H9 (cell line): ENCODE data around the gene GALNT10. TPM values are rescaled to one million over a fixed set of nuclear protein-coding genes. Genes with fewer than 3 reads are reported as not detected.

Experiments used
- DNase-seq: peaks from one replicate; pipeline ENCODE4 v3.0.0-alpha.2; 2017
- H2AFZ ChIP-seq: one replicate; pipeline ENCODE4 v1.6.1; 2013; ENCODE audit warnings: mild to moderate bottlenecking, low read length, control low read depth, moderate library complexity
- H2AK5ac ChIP-seq: 2 replicates; pipeline ENCODE4 v1.6.1; 2013; ENCODE audit warnings: low read length, control low read depth, mixed read lengths; ENCODE audit not compliant: insufficient read length
- H2BK120ac ChIP-seq: one replicate; pipeline ENCODE4 v1.6.1; 2013; ENCODE audit warnings: low read depth, mild to moderate bottlenecking, low read length, control low read depth, inconsistent platforms; ENCODE audit not compliant: poor library complexity, severe bottlenecking
- H2BK12ac ChIP-seq: 2 replicates; pipeline ENCODE4 v1.6.1; 2013; ENCODE audit warnings: low read length, control low read depth, mixed read lengths, low read depth; ENCODE audit not compliant: insufficient read length
- H2BK15ac ChIP-seq: 2 replicates; pipeline ENCODE4 v1.6.1; 2013; ENCODE audit warnings: low read depth, low read length, control low read depth
- H2BK20ac ChIP-seq: one replicate; pipeline ENCODE4 v1.6.1; 2013; ENCODE audit warnings: low read depth, mild to moderate bottlenecking, low read length, control low read depth, inconsistent platforms; ENCODE audit not compliant: poor library complexity, severe bottlenecking
- H2BK5ac ChIP-seq: 2 replicates; pipeline ENCODE4 v1.6.1; 2013; ENCODE audit warnings: low read length, control low read depth, mixed read lengths; ENCODE audit not compliant: insufficient read length
- H3K14ac ChIP-seq: 2 replicates; pipeline ENCODE4 v1.6.1; 2013; ENCODE audit warnings: low read length, control low read depth; ENCODE audit not compliant: insufficient read depth
- H3K18ac ChIP-seq: 2 replicates; pipeline ENCODE4 v1.6.1; 2013; ENCODE audit warnings: low read depth, mild to moderate bottlenecking, mixed read lengths, low read length, control low read depth; ENCODE audit not compliant: insufficient read length
- H3K23ac ChIP-seq: 2 replicates; pipeline ENCODE4 v1.6.1; 2013; ENCODE audit warnings: low read length, control low read depth, mixed read lengths, low read depth; ENCODE audit not compliant: insufficient read length
- H3K23me2 ChIP-seq: 2 replicates; pipeline ENCODE4 v1.6.1; 2013; ENCODE audit warnings: low read depth, mild to moderate bottlenecking, mixed read lengths, low read length, control low read depth; ENCODE audit not compliant: insufficient read length, poor library complexity, severe bottlenecking
- H3K27ac ChIP-seq: 2 replicates; pipeline ENCODE4 v1.5.1; 2013; ENCODE audit warnings: low read length, control low read depth, mixed read lengths, low read depth; ENCODE audit not compliant: insufficient read length
- H3K27me3 ChIP-seq: 2 replicates; pipeline ENCODE4 v1.6.1; 2013; ENCODE audit warnings: low read length, control low read depth, inconsistent platforms; ENCODE audit not compliant: insufficient read depth
- H3K4ac ChIP-seq: 2 replicates; pipeline ENCODE4 v1.6.1; 2013; ENCODE audit warnings: low read depth, mild to moderate bottlenecking, control low read depth, inconsistent platforms, low read length, moderate library complexity
- H3K4me1 ChIP-seq: 2 replicates; pipeline ENCODE4 v1.6.1; 2013; ENCODE audit warnings: low read length, control low read depth, inconsistent platforms; ENCODE audit not compliant: insufficient read depth
- H3K4me2 ChIP-seq: 2 replicates; pipeline ENCODE4 v1.6.1; 2013; ENCODE audit warnings: low read length, control low read depth, mixed read lengths; ENCODE audit not compliant: insufficient read length, insufficient read depth
- H3K56ac ChIP-seq: 2 replicates; pipeline ENCODE4 v1.6.1; 2013; ENCODE audit warnings: low read depth, mild to moderate bottlenecking, mixed read lengths, low read length, control low read depth; ENCODE audit not compliant: insufficient read length
- H3K79me1 ChIP-seq: 2 replicates; pipeline ENCODE4 v1.6.1; 2013; ENCODE audit warnings: low read depth, mild to moderate bottlenecking, moderate library complexity, low read length, control low read depth, inconsistent platforms; ENCODE audit not compliant: insufficient read depth, poor library complexity, severe bottlenecking
- H3K79me2 ChIP-seq: 2 replicates; pipeline ENCODE4 v1.6.1; 2013; ENCODE audit warnings: low read length, control low read depth, inconsistent platforms; ENCODE audit not compliant: insufficient read depth
- H3K9ac ChIP-seq: 2 replicates; pipeline ENCODE4 v1.6.1; 2013; ENCODE audit warnings: low read length, control low read depth, mixed read lengths; ENCODE audit not compliant: insufficient read length; ENCODE audit errors: extremely low read depth
- H3K9me3 ChIP-seq: one replicate; pipeline ENCODE4 v1.6.1; 2013; ENCODE audit warnings: low read depth, low read length, inconsistent platforms; ENCODE audit not compliant: control insufficient read depth
- H3T11ph ChIP-seq: one replicate; pipeline ENCODE4 v1.6.1; 2013; ENCODE audit warnings: mild to moderate bottlenecking, low read length, control low read depth, inconsistent platforms
- H4K20me1 ChIP-seq: one replicate; pipeline ENCODE4 v1.6.1; 2013; ENCODE audit not compliant: control insufficient read depth, insufficient read length, insufficient read depth
- H4K5ac ChIP-seq: 2 replicates; pipeline ENCODE4 v1.6.1; 2013; ENCODE audit warnings: low read depth, mild to moderate bottlenecking, mixed read lengths, low read length, control low read depth; ENCODE audit not compliant: insufficient read length
- H4K8ac ChIP-seq: replicated peaks from 2 replicates; pipeline ENCODE4 v1.6.1; 2013; ENCODE audit warnings: low read length, control low read depth, mixed read lengths, low read depth; ENCODE audit not compliant: insufficient read length
- H4K91ac ChIP-seq: 2 replicates; pipeline ENCODE4 v1.6.1; 2013; ENCODE audit warnings: low read depth, mild to moderate bottlenecking, moderate library complexity, mixed read lengths, low read length, control low read depth; ENCODE audit not compliant: insufficient read length
- H3K27ac Mint-ChIP-seq, 3 experiments: 2 replicates in 2 of 3; 3 replicates in 1 of 3; pipeline ENCODE4 v1.8.0; 2020 to 2021; ENCODE audit warnings: mixed read lengths in 3 of 3, mild to moderate bottlenecking in 1 of 3, moderate library complexity in 1 of 3
- H3K27me3 Mint-ChIP-seq: 2 replicates; pipeline ENCODE4 v1.8.0; 2021; ENCODE audit warnings: low read depth, mild to moderate bottlenecking, moderate library complexity, mixed read lengths
- H3K36me3 Mint-ChIP-seq, 3 experiments: 2 replicates in 2 of 3; 3 replicates in 1 of 3; pipeline ENCODE4 v1.8.0; 2020 to 2021; ENCODE audit warnings: low read depth in 3 of 3, mixed read lengths in 3 of 3; ENCODE audit not compliant: insufficient read depth in 1 of 3
- H3K4me1 Mint-ChIP-seq, 2 experiments: 2 replicates each; pipeline ENCODE4 v1.8.0; 2020; ENCODE audit warnings: mixed read lengths in 2 of 2
- H3K4me3 Mint-ChIP-seq, 2 experiments: 2 replicates in 1 of 2; 3 replicates in 1 of 2; pipeline ENCODE4 v1.8.0; 2020 to 2021; ENCODE audit warnings: mild to moderate bottlenecking in 2 of 2, mixed read lengths in 2 of 2, moderate library complexity in 1 of 2
- H3K9me3 Mint-ChIP-seq, 2 experiments: 2 replicates in 1 of 2; 3 replicates in 1 of 2; pipeline ENCODE4 v1.8.0; 2020; ENCODE audit warnings: mild to moderate bottlenecking in 2 of 2, mixed read lengths in 2 of 2, moderate library complexity in 1 of 2
- WGBS: extraction: QIAGEN DNeasy Blood & Tissue Kit; methylation state at CpG from one replicate; pipeline ENCODE4 v1.1.7; 2013; ENCODE audit warnings: missing lambda C conversion rate, low lambda C conversion rate, mixed read lengths; ENCODE audit not compliant: insufficient read length; ENCODE audit errors: extremely low coverage; 5-methylcytosine and 5-hydroxymethylcytosine counted together
- total RNA-seq: library from RNA; stranded (reverse); gene quantifications from 2 replicates; pipeline ENCODE4 v1.2.1, GENCODE V29; 2021
- TF ChIP-seq, protein P1 (sequence below): fragments of 200-600 bp; sonication (generic); conservative IDR thresholded peaks from 3 replicates; pipeline ENCODE4 v1.8.0; 2021; ENCODE audit warnings: antibody characterized with exemption, mild to moderate bottlenecking

Gene GALNT10
- total RNA-seq, 1 experiment from 2014 or later, result 15.4 TPM

DNA sequence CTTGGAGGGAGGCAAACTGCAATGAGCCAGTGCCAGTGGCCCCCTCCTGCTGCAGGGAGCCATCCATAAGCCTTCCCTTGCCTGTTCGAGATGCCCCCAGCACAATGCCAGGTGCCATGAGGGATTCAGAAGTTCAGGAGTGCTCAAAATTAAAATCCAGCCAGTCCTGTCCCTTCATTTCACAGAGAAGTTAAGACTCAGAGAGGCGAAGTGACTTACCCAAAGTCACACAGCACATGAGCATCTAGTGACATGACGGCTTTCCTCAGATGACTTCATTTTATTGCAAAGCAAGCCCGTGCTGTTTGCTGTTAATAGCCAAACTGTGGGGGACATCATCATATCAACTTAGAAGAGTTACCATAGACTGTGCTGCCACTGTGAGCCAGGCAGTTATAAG is 185.9 kb downstream of the GALNT10 start:
- Histone ChIP-seq H3K56ac (no peak overlapping the region), H3K14ac (no peak overlapping the region), H3K9ac (no peak overlapping the region), H3K4me2 (no peak overlapping the region), H4K8ac (no peak overlapping the region), H3K23me2 (no peaks in the 10 kb centered on the region), H3K18ac (no peak overlapping the region), H2BK15ac (no peak overlapping the region), H3K79me1 (no peaks in the 10 kb centered on the region), H4K91ac (no peak overlapping the region), H3K27me3 (no peaks in the 10 kb centered on the region), H2BK5ac (no peak overlapping the region), H3K9me3 (no peaks in the 10 kb centered on the region), H3T11ph (no peak overlapping the region), H2BK20ac (no peak overlapping the region), H3K4me1 (no peaks in the 10 kb centered on the region), H3K27ac (no peak overlapping the region), H2BK120ac (no peak overlapping the region), H2AK5ac (no peak overlapping the region), H2AFZ (no peak overlapping the region), H4K20me1 (no peaks in the 10 kb centered on the region), H3K4ac (no peak overlapping the region), H3K23ac (no peak overlapping the region), H3K79me2 (no peaks in the 10 kb centered on the region), H4K5ac (no peak overlapping the region), H2BK12ac (no peak overlapping the region)
- TF ChIP-seq, protein P1, sequence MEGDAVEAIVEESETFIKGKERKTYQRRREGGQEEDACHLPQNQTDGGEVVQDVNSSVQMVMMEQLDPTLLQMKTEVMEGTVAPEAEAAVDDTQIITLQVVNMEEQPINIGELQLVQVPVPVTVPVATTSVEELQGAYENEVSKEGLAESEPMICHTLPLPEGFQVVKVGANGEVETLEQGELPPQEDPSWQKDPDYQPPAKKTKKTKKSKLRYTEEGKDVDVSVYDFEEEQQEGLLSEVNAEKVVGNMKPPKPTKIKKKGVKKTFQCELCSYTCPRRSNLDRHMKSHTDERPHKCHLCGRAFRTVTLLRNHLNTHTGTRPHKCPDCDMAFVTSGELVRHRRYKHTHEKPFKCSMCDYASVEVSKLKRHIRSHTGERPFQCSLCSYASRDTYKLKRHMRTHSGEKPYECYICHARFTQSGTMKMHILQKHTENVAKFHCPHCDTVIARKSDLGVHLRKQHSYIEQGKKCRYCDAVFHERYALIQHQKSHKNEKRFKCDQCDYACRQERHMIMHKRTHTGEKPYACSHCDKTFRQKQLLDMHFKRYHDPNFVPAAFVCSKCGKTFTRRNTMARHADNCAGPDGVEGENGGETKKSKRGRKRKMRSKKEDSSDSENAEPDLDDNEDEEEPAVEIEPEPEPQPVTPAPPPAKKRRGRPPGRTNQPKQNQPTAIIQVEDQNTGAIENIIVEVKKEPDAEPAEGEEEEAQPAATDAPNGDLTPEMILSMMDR, result no peak
- H3K4me1 Mint-ChIP-seq, result peaks cover 0 to 9% of the 10 kb centered on the region in 2 experiments; a peak in 3 of 4 replicates
- no peaks in the 10 kb centered on the region for H3K9me3 Mint-ChIP-seq
- no peak overlapping the region for H3K27ac Mint-ChIP-seq
- no CpG with 5 or more reads among the region's 4 CpGs for WGBS
- H3K4me3 Mint-ChIP-seq, result no peak overlapping the region
- DNase-seq, result no peak
- H3K36me3 Mint-ChIP-seq, result peaks cover 3 to 8% (median 4%) of the 10 kb centered on the region in 3 experiments; a peak in 3 of 7 replicates
- H3K27me3 Mint-ChIP-seq, result no peaks in the 10 kb centered on the region
